ENCODE data around the gene CFAP90. TPM values are rescaled to one million over a fixed set of nuclear protein-coding genes. Genes with fewer than 3 reads are reported as not detected.

Gene CFAP90
- total RNA-seq, 1 experiment from 2014 or later, result not detected

GRCh38 chr5:7851617-7852289 lies 820 bp upstream of the CFAP90 start:
- Histone ChIP-seq H3K27ac (no peak overlapping the region), H3F3A (ENCODE audit: insufficient read depth, low read depth) (no peaks in the 10 kb centered on the region), H3K36me3 (ENCODE audit: low read depth) (no peaks in the 10 kb centered on the region), H2AFZ (no peak overlapping the region), H3K4me1 (replicated peaks; ENCODE audit: insufficient read depth) (no peaks in the 10 kb centered on the region), H3K4me3 (no peak overlapping the region), H3K9me3 (ENCODE audit: insufficient read depth, low read depth) (no peaks in the 10 kb centered on the region; the same call in 1 of the 2 replicates), H3K79me2 (ENCODE audit: low read depth) (no peaks in the 10 kb centered on the region), H3K27me3 (ENCODE audit: insufficient read depth, low read depth) (peaks cover 37% of the 10 kb centered on the region), H4K20me1 (ENCODE audit: insufficient read depth) (no peaks in the 10 kb centered on the region), H3K9me2 (ENCODE audit: insufficient read depth) (no peaks in the 10 kb centered on the region; the same call in 1 of the 2 replicates), H3K4me2 (no peak overlapping the region)
- intact Hi-C loops (cut with micrococcal nuclease; ENCODE audit: unreplicated experiment), result no loop called here
- DNase-seq, result peak in 1 of 2 experiments; percentile 44
- no TSS peak for BruUV-seq (replicated peaks)
- CTCF ChIA-PET, result no interaction called here
- TF ChIP-seq CTCF (conservative IDR thresholded peaks at IDR 0.05) (no peak), EZH2 (IDR thresholded peaks at IDR 0.05; ENCODE audit: low read depth) (no peak)
- POLR2A ChIA-PET (ENCODE audit: unreplicated experiment), result no interaction called here

- Histone ChIP-seq H3K9me2 (ENCODE audit: insufficient read depth) (no peaks in the 10 kb centered on the region; the same call in 1 of the 2 replicates), H3K4me3 (no peak overlapping the region), H3F3A (ENCODE audit: insufficient read depth, low read depth) (no peaks in the 10 kb centered on the region), H3K27me3 (ENCODE audit: insufficient read depth, low read depth) (peaks cover 42% of the 10 kb centered on the region), H3K4me1 (replicated peaks; ENCODE audit: insufficient read depth) (no peaks in the 10 kb centered on the region), H3K27ac (no peak overlapping the region), H3K36me3 (ENCODE audit: low read depth) (no peaks in the 10 kb centered on the region), H3K79me2 (ENCODE audit: low read depth) (no peaks in the 10 kb centered on the region), H2AFZ (no peak overlapping the region), H3K9me3 (ENCODE audit: insufficient read depth, low read depth) (no peaks in the 10 kb centered on the region; the same call in 1 of the 2 replicates), H3K4me2 (no peak overlapping the region), H4K20me1 (ENCODE audit: insufficient read depth) (no peaks in the 10 kb centered on the region)
- no peak for DNase-seq
- ChIA-PET CTCF (interaction anchor here (0.6 kb wide), 1 partner anchor 1086 kb away, joined by 3 read pairs; no protein-coding TSS in a partner anchor), POLR2A (ENCODE audit: unreplicated experiment) (no interaction called here)
- intact Hi-C loops (cut with micrococcal nuclease; ENCODE audit: unreplicated experiment), result no loop called here
- BruUV-seq (replicated peaks), result no TSS peak
- TF ChIP-seq EZH2 (IDR thresholded peaks at IDR 0.05; ENCODE audit: low read depth), result no peak
- TF ChIP-seq CTCF (conservative IDR thresholded peaks at IDR 0.05), result no peak
These were observed 283 bp upstream of the CFAP90 start for GRCh38 chr5:7851240-7851592.

GRCh38 chr5:7849681-7850394 lies 1.1 kb downstream of the CFAP90 start:
- CTCF ChIA-PET, result no interaction called here
- Histone ChIP-seq H3K79me2 (ENCODE audit: low read depth) (no peaks in the 10 kb centered on the region), H3K9me2 (ENCODE audit: insufficient read depth) (no peaks in the 10 kb centered on the region; the same call in 1 of the 2 replicates), H3K4me2 (no peak overlapping the region), H3F3A (ENCODE audit: insufficient read depth, low read depth) (no peaks in the 10 kb centered on the region), H3K4me3 (no peak overlapping the region), H3K36me3 (ENCODE audit: low read depth) (no peaks in the 10 kb centered on the region), H3K27ac (no peak overlapping the region), H4K20me1 (ENCODE audit: insufficient read depth) (no peaks in the 10 kb centered on the region), H3K4me1 (replicated peaks; ENCODE audit: insufficient read depth) (no peaks in the 10 kb centered on the region), H3K9me3 (ENCODE audit: insufficient read depth, low read depth) (no peaks in the 10 kb centered on the region; the same call in 1 of the 2 replicates), H3K27me3 (ENCODE audit: insufficient read depth, low read depth) (peaks cover 56% of the 10 kb centered on the region), H2AFZ (no peak overlapping the region)
- BruUV-seq (replicated peaks), result no TSS peak
- TF ChIP-seq CTCF (conservative IDR thresholded peaks at IDR 0.05), result no peak
- no peak for TF ChIP-seq EZH2 (IDR thresholded peaks at IDR 0.05; ENCODE audit: low read depth)
- DNase-seq, result no peak
- POLR2A ChIA-PET (ENCODE audit: unreplicated experiment), result interaction anchor here (0.5 kb wide), 1 partner anchor 342 kb away, joined by 7 read pairs; no protein-coding TSS in a partner anchor
- intact Hi-C loops (cut with micrococcal nuclease; ENCODE audit: unreplicated experiment), result no loop called here
